K562 (cell line): Measurements from ENCODE around the gene IL13. TPM values are rescaled to one million over a fixed set of nuclear protein-coding genes. Genes with fewer than 3 reads are reported as not detected.

Source experiments
- ARID1B ChIP-seq: fragments of 450-650 bp; IDR thresholded peaks from 2 replicates; pipeline ENCODE4 v1.6.1; 2016; ENCODE audit warnings: antibody characterized with exemption, mild to moderate bottlenecking, inconsistent platforms
- CBX5 ChIP-seq: IDR thresholded peaks from 2 replicates; pipeline ENCODE4 v1.6.1; 2014; ENCODE audit warnings: low read depth, borderline replicate concordance
- CXXC5 ChIP-seq: fragments of 250-450 bp; sonication (Bioruptor Pico); IDR thresholded peaks from 2 replicates; pipeline ENCODE4 v1.8.0; 2022; ENCODE audit warnings: inconsistent platforms, mild to moderate bottlenecking, moderate library complexity
- ELF2 ChIP-seq: fragments of 250-450 bp; sonication (Bioruptor Pico); IDR thresholded peaks from 2 replicates; pipeline ENCODE4 v1.5.0; 2021; ENCODE audit warnings: mild to moderate bottlenecking
- FUS ChIP-seq: fragments of 200-400 bp; formaldehyde crosslinking; optimal IDR thresholded peaks from 2 replicates; pipeline ENCODE3; 2017; ENCODE audit warnings: low read depth, low read length
- LEF1 ChIP-seq: fragments of 450-650 bp; IDR thresholded peaks from 2 replicates; pipeline ENCODE4 v1.6.1; 2016; ENCODE audit warnings: mild to moderate bottlenecking
- MXI1 ChIP-seq: IDR thresholded peaks from 2 replicates; pipeline ENCODE4 v1.6.1; 2011; ENCODE audit warnings: low read depth, mild to moderate bottlenecking, improper control_type of control experiment, low read length
- NFE2 ChIP-seq: IDR thresholded peaks from 2 replicates; pipeline ENCODE4 v1.6.1; 2014; ENCODE audit warnings: antibody characterized with exemption, low read depth
- POLR2G ChIP-seq: fragments of 200-400 bp; formaldehyde crosslinking; IDR thresholded peaks from 2 replicates; pipeline ENCODE4 v1.6.1; 2017; ENCODE audit warnings: low read depth, mild to moderate bottlenecking, antibody characterized with exemption, low read length, moderate library complexity
- RERE ChIP-seq: sonication (generic); formaldehyde crosslinking; IDR thresholded peaks from 2 replicates; pipeline ENCODE4 v1.8.0; 2023; ENCODE audit warnings: missing genetic modification reagents, mild to moderate bottlenecking, borderline replicate concordance
- SRSF7 ChIP-seq: fragments of 200-400 bp; formaldehyde crosslinking; optimal IDR thresholded peaks from 2 replicates; pipeline ENCODE3; 2017; ENCODE audit warnings: mild to moderate bottlenecking, low read depth, low read length
- SRSF9 ChIP-seq: fragments of 200-400 bp; formaldehyde crosslinking; IDR thresholded peaks from 2 replicates; pipeline ENCODE4 v1.6.1; 2017; ENCODE audit warnings: low read depth, low read length, borderline replicate concordance
- TCFL5 ChIP-seq: fragments of 250-450 bp; sonication (Bioruptor Pico); conservative IDR thresholded peaks from 2 replicates; pipeline ENCODE4 v1.6.1; 2021; ENCODE audit warnings: mild to moderate bottlenecking, moderate library complexity, matching md5 sums
- ZNF445 ChIP-seq: fragments of 250-450 bp; sonication (Bioruptor Pico); IDR thresholded peaks from 2 replicates; pipeline ENCODE4 v1.4.0; 2020; ENCODE audit warnings: low read depth, mild to moderate bottlenecking, moderate library complexity
- ZNF449 ChIP-seq: fragments of 250-450 bp; sonication (Bioruptor Pico); IDR thresholded peaks from 2 replicates; pipeline ENCODE4 v1.8.0; 2022; ENCODE audit warnings: moderate library complexity, mild to moderate bottlenecking, inconsistent platforms
- ZNF75A ChIP-seq: fragments of 450-650 bp; formaldehyde crosslinking; IDR thresholded peaks from 2 replicates; pipeline ENCODE4 v1.4.0; 2020; ENCODE audit warnings: mild to moderate bottlenecking
- ZZZ3 ChIP-seq: fragments of 450-650 bp; IDR thresholded peaks from 2 replicates; pipeline ENCODE4 v1.6.1; 2016; ENCODE audit warnings: antibody characterized with exemption, mild to moderate bottlenecking, moderate library complexity
- polyA plus RNA-seq, 8 experiments: library from polyadenylated mRNA; depleted of rRNA in 4 of 8; stranded (reverse) in 5 of 8; unstranded in 3 of 8; fragments of >200 nt; fragmentation: Nextera tagmentation in 2 of 8; fragmentation: Illumina TruSeq in 1 of 8; extraction: Ambion mirVana in 2 of 8; extraction: Trizol in 1 of 8; gene quantifications; 2 replicates each; pipeline versions ENCODE4 v1.2.1 to v1.2.3, GENCODE V29; 2011 to 2014; ENCODE audit warnings: inconsistent platforms in 1 of 8, missing spikeins in 1 of 8
- total RNA-seq, 7 experiments: library from RNA; depleted of rRNA in 6 of 7; stranded (reverse); fragments of >200 nt in 6 of 7; fragmentation: Illumina TruSeq in 2 of 7; extraction: Trizol in 2 of 7; gene quantifications; 2 replicates each; pipeline versions ENCODE4 v1.2.1 to v1.2.3, GENCODE V29; 2011 to 2021; ENCODE audit warnings: low replicate concordance in 1 of 7
- TF ChIP-seq, protein P1 (sequence below): sonication (generic); formaldehyde crosslinking; IDR thresholded peaks from 2 replicates; pipeline ENCODE4 v1.8.1; 2022; ENCODE audit warnings: missing genetic modification reagents
- TF ChIP-seq, protein P2 (sequence below): sonication (generic); formaldehyde crosslinking; IDR thresholded peaks from 2 replicates; pipeline ENCODE4 v1.4.0; 2020; ENCODE audit warnings: mild to moderate bottlenecking, missing genetic modification reagents

IL13 gene
- total and polyA plus RNA-seq, 9 of the 15 experiments (the other 6 are each of a cell fraction or from before 2014, with no cell fraction given), result not detected

DNA sequence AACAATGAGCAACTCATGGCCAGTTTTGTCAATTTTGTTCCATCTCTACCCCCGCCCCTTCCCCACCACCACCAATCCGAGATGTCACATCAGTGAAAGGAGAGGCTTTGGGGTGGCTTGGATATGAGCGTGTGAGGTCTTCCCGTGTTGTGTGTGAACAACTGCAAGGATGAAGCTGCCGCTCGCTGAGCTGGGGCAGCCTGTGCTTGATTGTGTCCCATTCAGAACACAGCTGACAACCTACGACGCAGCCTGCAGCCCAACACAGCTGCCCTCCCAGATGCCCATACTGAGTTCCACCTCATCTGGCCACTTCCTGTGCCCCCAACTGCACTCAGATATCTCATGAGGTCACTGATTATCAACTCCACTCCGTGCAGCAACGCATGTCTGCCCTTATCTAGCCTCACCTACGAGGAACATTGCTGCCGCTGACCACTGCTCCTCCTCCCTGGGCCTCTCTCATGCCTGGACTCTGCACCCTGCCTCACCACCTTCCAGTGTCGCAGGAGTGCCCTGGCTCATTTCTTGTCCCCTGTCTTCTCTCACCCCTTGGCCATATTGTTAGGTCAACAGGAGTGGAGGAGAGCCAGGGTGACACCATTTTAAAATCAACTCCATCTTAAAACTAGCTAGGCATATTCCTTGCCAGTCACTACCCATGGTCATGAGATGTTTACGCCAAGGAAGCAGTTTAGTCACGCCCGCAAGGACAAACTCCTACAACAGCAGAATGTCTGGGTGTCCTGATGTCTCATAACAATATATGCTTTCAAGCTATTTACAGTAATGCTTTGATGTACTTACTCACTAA lies 8.5 kb downstream of the IL13 start (continued):
- TF ChIP-seq ZNF75A (CRISPR knock-in tag) (peak; percentile 81), CBX5 (peak; percentile 59; the same call in 1 of the 2 replicates), TCFL5 (CRISPR knock-in tag) (peak; percentile 91), SRSF7 (no peak), RERE (CRISPR knock-in tag) (peak; percentile 46; the same call in 1 of the 2 replicates), POLR2G (peak; percentile 85), ARID1B (peak; percentile 69), FUS (no peak), NFE2 (no peak), ZZZ3 (no peak), CXXC5 (CRISPR knock-in tag) (peak; percentile 93), ELF2 (CRISPR knock-in tag) (peak; percentile 80), MXI1 (no peak), ZNF445 (peak; percentile 82), ZNF449 (CRISPR knock-in tag) (peak; percentile 96), LEF1 (no peak), SRSF9 (no peak)
- TF ChIP-seq, protein P1, sequence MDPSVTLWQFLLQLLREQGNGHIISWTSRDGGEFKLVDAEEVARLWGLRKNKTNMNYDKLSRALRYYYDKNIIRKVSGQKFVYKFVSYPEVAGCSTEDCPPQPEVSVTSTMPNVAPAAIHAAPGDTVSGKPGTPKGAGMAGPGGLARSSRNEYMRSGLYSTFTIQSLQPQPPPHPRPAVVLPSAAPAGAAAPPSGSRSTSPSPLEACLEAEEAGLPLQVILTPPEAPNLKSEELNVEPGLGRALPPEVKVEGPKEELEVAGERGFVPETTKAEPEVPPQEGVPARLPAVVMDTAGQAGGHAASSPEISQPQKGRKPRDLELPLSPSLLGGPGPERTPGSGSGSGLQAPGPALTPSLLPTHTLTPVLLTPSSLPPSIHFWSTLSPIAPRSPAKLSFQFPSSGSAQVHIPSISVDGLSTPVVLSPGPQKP (CRISPR knock-in tag), result no peak
- TF ChIP-seq, protein P2, sequence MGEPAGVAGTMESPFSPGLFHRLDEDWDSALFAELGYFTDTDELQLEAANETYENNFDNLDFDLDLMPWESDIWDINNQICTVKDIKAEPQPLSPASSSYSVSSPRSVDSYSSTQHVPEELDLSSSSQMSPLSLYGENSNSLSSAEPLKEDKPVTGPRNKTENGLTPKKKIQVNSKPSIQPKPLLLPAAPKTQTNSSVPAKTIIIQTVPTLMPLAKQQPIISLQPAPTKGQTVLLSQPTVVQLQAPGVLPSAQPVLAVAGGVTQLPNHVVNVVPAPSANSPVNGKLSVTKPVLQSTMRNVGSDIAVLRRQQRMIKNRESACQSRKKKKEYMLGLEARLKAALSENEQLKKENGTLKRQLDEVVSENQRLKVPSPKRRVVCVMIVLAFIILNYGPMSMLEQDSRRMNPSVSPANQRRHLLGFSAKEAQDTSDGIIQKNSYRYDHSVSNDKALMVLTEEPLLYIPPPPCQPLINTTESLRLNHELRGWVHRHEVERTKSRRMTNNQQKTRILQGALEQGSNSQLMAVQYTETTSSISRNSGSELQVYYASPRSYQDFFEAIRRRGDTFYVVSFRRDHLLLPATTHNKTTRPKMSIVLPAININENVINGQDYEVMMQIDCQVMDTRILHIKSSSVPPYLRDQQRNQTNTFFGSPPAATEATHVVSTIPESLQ (CRISPR knock-in tag), result no peak
